Islet of Langerhans (tissue), 1 donor: ENCODE measurements around the gene DENND1A.

Source experiments
- FAIRE-seq: peaks from one replicate; lab custom pipeline; 2011; peaks lifted over from hg19 to GRCh38; lab: Jason Lieb, UNC

The DENND1A gene

GRCh38 chr9:123680352-123680751 is 249.6 kb downstream of the DENND1A start:
- FAIRE-seq, result no peak

GRCh38 chr9:123679330-123679987 is 250.5 kb downstream of the DENND1A start:
- no peak for FAIRE-seq

GRCh38 chr9:123678878-123679329 is 251.0 kb downstream of the DENND1A start:
- no peak for FAIRE-seq

- no peak for FAIRE-seq
Observed at GRCh38 chr9:123678038-123678877, 251.7 kb downstream of the DENND1A start.

- no peak for FAIRE-seq
Observed at GRCh38 chr9:123676869-123677268, 253.1 kb downstream of the DENND1A start.

DNA sequence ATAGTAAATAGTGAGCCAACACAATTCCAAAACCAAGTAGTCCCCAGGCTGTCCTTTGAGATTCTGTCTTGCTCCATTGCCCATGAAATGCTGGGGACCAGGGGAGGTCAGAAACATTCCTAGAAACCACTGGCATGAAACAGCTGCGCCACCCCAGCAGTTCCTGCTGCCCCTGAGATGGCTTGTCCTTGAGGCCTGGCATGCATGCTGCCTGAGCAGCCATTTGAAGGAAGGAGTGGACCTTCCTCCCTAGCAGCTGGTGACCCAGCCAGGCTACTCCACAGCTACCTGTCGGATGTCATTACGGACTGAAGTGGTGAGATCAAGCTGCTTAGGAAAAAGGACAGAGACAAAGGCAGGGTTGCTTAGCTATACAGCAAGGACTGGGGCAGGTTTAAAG is 260.6 kb downstream of the DENND1A start:
- no peak for FAIRE-seq

GRCh38 chr9:123663529-123663928 is 266.4 kb downstream of the DENND1A start:
- FAIRE-seq, result no peak

GRCh38 chr9:123662057-123662776 is 267.7 kb downstream of the DENND1A start:
- FAIRE-seq, result no peak

DNA sequence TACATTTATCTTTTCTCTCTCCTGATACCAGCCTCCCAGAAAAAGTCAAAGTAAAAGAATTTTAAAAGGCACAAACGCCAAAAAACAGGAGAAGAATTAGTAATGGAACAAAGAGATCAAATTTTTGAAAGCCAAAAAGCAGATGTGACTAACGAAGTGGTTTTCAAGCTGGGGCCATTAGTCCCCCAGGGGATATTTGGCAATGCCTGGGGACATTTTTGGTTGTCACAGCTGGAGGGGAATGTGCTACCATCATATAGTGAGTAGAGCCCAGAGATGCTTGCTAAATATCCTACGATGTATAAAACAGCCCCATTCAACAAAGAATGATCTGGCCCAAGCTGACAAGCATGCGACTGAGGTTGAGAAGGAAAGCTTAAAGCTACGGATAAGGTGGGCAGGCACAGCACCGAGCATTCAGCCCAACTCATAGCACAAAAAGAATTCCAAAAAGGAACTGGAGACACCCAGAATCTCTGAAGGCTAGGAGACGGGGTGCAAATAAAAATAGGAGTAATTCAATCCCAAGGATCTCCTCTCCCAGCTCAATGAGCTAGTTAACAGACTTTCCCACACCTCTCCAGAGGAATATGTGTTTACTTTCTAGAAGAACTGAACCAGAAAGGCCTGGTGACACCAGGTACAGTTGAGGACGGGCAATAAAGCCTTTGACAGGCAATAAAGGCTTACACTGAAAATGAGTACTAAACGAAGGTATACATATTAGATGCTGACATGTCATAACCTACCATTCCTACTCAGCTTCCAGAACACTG is 269.0 kb downstream of the DENND1A start:
- FAIRE-seq, result no peak

DNA sequence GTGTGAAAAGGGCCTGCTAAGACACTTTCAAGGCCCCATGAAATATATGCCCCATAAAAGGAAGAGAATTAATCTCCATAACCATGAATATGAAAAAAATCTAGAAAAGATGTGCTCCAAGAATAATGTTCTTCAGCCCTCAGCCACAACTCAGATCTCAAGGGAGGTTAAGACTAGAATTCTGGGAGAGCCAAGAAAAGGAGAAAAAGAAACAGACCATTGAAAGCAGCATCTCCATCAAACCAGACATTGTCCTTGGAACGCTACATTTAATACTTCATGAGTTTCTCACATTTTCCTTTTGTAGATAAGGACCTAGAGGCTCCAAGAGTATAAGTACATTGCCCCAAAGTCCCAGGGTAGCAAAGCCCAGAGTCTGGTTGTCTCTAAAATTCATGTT is 270.6 kb downstream of the DENND1A start:
- no peak for FAIRE-seq

- FAIRE-seq, result no peak
Observed at GRCh38 chr9:123658792-123659191, 271.1 kb downstream of the DENND1A start.

- FAIRE-seq, result no peak
Observed at GRCh38 chr9:123657941-123658340, 272.0 kb downstream of the DENND1A start.

GRCh38 chr9:123657099-123657498 is 272.8 kb downstream of the DENND1A start:
- FAIRE-seq, result no peak

DNA sequence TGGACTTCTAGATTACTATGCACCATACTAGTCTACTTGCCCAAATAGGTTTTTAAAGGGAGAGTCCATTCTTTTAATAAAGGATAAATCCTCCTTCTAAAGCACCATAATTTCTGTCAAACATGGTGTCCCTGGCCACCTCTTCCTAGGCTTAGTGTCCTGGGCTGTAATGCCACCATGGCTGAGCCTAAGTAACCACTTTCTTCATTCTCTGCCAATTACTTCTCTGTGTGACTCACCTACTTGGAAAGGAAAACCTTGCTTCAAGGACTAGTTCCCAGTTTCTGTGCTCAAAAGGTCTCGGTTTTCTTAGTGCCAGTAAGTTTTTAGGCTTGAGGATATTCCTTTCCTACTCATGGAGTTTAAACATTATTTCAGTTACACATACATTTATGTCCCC is 273.4 kb downstream of the DENND1A start:
- FAIRE-seq, result no peak

DNA sequence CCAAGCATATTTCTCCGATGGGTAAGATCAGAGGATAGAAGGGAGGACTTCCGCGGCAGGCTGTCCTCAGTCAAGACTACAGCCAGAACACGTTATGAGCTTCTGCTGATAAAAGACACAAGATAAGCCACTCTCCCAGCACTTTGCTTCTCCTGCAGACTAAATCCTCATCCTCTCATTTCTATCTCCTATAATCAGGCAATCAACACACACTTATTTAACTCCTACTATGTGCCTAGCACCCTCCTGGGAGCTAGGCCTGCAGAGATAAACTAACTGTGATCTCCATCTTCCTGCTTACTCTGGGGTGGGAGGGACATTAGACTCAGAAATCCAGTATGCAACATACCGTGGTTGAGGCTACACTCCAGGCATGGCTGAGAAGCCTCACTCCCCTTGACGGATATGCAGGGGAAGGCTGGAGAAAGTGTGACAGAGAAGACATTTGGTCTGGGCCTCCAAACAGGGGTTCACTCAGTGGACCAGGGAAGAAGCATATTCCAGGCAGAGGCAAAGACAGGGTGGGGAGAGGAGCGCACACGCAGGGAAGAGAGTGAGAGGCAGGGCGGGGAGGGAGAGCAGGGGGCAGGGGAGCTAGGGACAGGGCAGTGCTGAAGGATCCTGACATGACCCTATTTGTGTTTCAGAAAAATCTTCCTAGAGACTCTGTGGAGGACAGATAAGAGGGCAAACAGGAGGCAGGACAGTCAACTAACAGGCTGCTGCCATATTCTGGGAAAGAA is 274.1 kb downstream of the DENND1A start:
- FAIRE-seq, result no peak

DNA sequence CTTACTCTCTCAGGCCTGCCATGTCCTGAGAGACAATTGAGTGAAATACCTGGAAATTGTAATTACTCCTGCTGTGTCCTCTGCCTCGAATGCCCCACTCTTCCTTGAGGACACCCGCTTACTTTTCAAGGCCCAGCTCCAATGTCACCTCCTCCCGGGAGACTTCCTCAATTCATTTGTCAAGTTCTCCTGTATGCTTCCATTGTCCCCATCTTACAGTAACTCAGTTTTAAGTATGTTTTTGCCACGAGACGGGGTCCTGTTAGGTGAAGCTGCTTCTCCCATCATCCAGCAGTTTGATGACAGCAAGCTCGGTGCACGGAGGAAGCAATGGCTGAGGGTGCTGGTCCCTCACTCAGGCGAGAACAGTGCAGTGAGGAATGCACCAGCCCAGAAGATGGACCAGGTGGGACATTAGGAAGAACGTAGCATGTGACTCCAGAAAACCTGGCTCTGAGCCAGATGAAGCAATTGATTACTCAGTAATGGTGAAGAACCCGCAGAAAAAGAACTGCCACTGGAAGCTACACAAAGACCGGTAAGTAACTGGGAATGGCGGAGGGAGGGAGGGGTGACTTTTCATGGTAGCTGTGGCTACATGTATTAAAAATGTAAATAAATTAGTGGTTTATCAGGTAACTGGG is 274.8 kb downstream of the DENND1A start:
- no peak for FAIRE-seq

DNA sequence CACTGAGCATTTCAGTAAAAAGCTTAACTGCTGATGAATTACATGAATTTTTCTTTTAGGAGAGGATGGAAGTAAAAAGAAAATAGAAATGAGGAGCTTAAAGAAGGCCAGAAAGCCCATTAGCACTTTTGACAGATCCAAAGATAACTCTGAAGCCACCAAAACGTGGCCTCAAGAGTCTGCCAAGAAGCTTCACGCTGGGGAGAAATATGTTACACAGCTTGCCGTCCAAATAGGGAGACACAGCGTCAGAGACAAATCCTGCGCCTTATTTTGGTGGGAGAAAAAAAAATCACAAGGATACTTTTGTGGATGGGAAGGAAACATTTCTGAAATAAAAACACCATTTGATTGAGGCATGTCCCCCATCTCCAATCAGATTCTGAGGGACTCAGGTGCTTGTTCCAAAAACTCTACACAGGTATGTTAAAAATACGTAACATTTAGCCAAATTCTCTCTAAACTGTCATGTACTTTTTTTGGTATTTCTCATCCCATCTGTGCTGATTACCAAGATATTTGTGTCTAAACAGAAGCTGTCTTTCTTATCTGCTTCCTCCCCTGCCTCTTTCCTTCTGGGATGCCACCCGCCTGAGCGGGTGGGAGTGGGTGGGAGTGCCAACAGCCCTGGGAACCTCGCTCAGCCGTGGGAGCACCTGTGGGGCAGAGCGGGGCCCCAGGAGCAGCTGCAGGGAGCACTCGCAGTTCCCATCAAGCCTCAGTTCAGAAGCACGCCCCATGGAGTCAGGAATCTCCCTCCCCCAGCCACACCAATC is 275.5 kb downstream of the DENND1A start:
- no peak for FAIRE-seq

DNA sequence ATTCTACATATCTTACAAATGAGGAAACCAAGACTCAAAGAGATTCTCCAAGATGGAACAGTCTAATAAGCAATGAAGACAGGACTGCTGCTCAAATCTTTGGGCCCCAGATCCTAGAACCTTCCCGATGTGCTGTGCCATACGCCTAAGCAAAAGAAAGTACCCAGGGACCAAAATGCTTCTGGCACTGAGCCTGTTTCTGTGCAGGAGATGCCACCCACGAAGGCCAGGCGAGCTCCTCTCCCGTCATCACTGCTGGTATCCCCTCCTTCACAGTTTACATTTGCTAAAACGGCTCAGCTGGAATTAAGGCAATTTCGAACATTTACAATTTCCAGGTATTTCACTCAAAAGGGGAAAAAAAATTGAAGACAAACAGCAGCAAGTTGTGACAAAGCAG is 277.5 kb downstream of the DENND1A start:
- FAIRE-seq, result no peak

DNA sequence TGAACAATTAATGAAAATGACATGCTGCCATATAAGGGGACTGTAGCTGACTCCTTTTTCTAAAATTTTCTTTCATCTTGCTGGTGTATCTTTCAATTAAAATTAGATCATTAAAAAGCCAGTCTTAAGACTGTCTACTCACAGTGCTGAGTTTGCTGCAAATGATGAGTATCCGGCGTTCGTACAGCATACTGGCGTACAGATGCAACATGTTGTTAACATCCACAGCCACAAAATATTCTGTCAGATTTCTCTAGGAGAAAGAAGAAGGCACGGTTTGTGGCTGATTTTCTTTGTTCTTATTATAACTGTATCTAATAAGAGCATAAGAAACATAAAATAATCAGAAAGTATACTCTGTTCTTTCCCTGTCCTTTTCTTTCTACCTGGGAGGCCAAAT is 278.1 kb downstream of the DENND1A start:
- FAIRE-seq, result no peak

DNA sequence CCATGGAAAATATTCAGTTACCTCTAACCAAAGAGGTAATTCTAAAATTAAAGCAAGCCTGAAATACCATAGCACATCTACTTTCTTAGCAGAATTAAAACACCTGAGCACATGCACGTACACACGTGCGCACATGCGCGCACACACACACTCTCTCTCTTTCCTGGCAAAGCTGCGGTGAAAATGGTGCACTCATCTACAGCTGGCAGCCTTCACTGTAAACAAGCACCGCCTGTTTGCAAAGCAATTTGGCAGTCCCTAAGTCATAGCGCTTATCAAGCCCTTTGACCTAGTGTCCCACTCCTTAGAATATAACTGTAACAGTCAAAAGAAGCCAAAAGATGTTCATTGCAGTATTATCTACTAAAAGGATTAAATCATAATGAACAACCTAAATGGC is 278.7 kb downstream of the DENND1A start:
- FAIRE-seq, result no peak
